Upper lobe of left lung (tissue), 4 donors: Measurements from ENCODE around the gene SLC25A6.

Experiments
- EP300 ChIP-seq, 4 donors: sonication (generic); formaldehyde crosslinking; IDR thresholded peaks; one replicate each; pipeline ENCODE4 v1.5.1; 2017; ENCODE audit warnings: antibody characterized with exemption in 4 of 4, control low read depth in 2 of 4
- TF ChIP-seq, protein P1 (sequence below), 6 experiments: fragments of 450-650 bp in 4 of 6; fragments of 200-600 bp in 2 of 6; sonication (generic) in 2 of 6; IDR thresholded peaks; one replicate each; pipeline ENCODE4 v1.5.1; 2016 to 2019; ENCODE audit warnings: antibody characterized with exemption in 6 of 6

GRCh38 chrX:1359477-1359873 lies 32.4 kb downstream of the SLC25A6 start:
- TF ChIP-seq, protein P1, sequence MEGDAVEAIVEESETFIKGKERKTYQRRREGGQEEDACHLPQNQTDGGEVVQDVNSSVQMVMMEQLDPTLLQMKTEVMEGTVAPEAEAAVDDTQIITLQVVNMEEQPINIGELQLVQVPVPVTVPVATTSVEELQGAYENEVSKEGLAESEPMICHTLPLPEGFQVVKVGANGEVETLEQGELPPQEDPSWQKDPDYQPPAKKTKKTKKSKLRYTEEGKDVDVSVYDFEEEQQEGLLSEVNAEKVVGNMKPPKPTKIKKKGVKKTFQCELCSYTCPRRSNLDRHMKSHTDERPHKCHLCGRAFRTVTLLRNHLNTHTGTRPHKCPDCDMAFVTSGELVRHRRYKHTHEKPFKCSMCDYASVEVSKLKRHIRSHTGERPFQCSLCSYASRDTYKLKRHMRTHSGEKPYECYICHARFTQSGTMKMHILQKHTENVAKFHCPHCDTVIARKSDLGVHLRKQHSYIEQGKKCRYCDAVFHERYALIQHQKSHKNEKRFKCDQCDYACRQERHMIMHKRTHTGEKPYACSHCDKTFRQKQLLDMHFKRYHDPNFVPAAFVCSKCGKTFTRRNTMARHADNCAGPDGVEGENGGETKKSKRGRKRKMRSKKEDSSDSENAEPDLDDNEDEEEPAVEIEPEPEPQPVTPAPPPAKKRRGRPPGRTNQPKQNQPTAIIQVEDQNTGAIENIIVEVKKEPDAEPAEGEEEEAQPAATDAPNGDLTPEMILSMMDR (IDR thresholded peaks at IDR 0.05) = no peak
- TF ChIP-seq EP300 (IDR thresholded peaks at IDR 0.05) = no peak
